Hepatocyte (in vitro differentiated cells): ENCODE results near the gene AMBP.

Source experiments
- EZH2 ChIP-seq: fragments of 200-600 bp; sonication (generic); IDR thresholded peaks from 2 replicates; pipeline ENCODE4 v1.6.1; 2016; ENCODE audit warnings: antibody characterized with exemption, mild to moderate bottlenecking, borderline replicate concordance
- EZH2phosphoT487 ChIP-seq: fragments of 200-600 bp; sonication (generic); IDR thresholded peaks from one replicate; pipeline ENCODE4 v1.6.1; 2018; ENCODE audit warnings: antibody characterized with exemption, mild to moderate bottlenecking, low read depth, moderate library complexity; ENCODE audit not compliant: unreplicated experiment, severe bottlenecking
- TF ChIP-seq, protein P1 (sequence below): fragments of 200-600 bp; sonication (generic); IDR thresholded peaks from 2 replicates; pipeline ENCODE4 v1.5.1; 2016; ENCODE audit warnings: antibody characterized with exemption, mild to moderate bottlenecking; ENCODE audit not compliant: poor library complexity

GRCh38 chr9:114116126-114116747, 38.1 kb upstream of the AMBP start:
- TF ChIP-seq, protein P1, sequence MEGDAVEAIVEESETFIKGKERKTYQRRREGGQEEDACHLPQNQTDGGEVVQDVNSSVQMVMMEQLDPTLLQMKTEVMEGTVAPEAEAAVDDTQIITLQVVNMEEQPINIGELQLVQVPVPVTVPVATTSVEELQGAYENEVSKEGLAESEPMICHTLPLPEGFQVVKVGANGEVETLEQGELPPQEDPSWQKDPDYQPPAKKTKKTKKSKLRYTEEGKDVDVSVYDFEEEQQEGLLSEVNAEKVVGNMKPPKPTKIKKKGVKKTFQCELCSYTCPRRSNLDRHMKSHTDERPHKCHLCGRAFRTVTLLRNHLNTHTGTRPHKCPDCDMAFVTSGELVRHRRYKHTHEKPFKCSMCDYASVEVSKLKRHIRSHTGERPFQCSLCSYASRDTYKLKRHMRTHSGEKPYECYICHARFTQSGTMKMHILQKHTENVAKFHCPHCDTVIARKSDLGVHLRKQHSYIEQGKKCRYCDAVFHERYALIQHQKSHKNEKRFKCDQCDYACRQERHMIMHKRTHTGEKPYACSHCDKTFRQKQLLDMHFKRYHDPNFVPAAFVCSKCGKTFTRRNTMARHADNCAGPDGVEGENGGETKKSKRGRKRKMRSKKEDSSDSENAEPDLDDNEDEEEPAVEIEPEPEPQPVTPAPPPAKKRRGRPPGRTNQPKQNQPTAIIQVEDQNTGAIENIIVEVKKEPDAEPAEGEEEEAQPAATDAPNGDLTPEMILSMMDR, result no peak
- TF ChIP-seq EZH2, result no peak
- TF ChIP-seq EZH2phosphoT487, result no peak
